Stimulated activated CD8-positive, alpha-beta memory T cell treated with anti-CD3 and anti-CD28 coated beads, Interleukin-12 subunit alpha, Interleukin-12 subunit beta, amount 100 ng/mL, for 24 hours (primary cell): ENCODE data around the gene KCNK10.

Experiments used
- DNase-seq: peaks from one replicate; pipeline ENCODE4 v3.0.0-alpha.2; 2020; ENCODE audit errors: extremely low read depth

KCNK10 gene

DNA sequence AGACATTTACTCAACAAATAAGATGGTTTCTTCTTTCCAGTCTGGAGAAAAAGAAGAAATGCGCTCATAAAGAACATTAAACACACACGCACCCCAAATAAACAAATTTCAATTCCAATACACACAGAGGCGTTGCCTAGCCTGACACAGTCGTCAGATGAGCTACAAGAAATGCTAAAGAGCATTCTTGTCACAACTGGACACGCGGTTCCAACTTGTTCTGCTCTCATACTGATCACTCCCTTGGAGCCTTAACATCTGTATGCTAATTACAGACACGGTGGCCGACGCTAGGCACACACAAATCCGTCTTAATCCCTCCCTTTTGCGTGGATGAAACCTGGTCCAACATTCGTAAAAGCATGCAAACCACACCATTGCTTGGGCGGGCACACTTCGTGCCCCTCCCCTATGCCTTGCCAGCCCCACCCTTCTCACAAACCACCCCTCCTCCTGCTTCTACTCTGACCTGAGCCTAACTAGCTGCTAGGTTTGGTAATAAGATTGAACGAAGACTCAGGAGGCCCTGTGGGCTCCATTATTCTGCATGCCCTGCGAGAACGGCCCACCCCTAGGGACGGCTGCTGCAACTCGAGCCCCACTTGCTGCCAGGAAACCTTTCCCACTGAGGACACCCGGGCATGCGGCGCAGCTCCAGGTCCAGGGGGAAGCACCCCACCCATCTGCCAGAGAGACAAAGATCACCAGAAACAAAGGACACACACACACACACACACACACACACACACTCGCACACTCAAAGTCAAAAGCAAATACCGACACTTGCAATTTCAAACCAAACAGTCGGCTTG, 1.2 kb downstream of the KCNK10 start:
- DNase-seq = no peak

DNA sequence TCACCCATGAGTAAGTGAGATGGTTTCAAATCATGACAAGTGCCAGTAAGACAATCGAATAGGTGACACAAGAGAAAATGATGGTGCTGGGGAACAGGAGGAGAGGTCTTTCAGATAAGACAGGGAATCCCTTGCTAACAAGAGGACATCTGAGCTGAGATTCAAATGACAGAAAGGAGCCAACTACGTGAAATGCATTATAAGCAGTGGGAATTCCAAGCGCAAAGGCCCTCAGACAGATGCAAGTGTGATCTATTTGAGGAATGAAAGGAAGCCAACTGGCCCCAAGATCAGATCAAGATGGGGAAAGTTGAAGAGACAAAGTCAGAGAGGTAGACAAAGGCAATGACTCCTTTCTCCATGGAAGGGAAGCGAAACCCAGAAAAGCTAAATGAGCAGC, 4.7 kb downstream of the KCNK10 start:
- DNase-seq = no peak

DNA sequence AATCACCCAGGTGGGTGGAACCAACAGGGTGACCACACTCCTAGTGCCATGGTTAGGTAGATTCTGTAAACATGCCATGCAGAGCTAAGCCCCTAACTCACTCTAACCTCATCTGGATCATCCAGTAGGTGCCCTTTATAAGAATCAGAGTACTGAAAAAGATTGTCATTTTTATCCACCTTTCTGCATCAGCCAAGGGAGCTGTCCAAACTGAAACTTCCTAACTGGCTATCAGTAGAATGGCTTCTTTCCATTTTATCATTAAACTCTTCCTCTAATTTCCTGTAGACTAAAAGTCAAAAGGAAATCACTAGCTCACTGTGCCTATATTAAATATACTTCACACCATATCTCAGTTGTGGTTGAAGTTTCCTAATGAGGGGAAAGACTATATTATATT, 6.5 kb downstream of the KCNK10 start:
- no peak for DNase-seq

DNA sequence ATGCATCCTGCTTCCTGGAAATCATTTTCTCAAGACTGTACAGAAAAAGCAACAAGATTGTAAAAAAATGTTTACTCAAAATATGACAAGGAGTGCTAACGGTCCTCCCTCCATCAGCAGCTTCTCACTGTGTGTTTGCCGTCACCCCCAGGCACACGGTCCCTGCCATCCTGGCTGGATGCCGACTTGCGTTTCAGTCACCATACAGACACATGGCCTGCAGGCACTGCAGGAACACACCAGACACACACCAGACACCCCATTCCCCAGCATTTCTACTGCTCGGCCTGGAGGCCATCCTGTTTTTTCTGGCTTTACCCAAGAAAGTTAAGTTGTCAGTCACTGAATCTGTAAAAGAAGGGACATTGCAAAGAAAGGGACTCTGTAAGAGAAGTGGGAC, 10.8 kb downstream of the KCNK10 start:
- no peak for DNase-seq

DNA sequence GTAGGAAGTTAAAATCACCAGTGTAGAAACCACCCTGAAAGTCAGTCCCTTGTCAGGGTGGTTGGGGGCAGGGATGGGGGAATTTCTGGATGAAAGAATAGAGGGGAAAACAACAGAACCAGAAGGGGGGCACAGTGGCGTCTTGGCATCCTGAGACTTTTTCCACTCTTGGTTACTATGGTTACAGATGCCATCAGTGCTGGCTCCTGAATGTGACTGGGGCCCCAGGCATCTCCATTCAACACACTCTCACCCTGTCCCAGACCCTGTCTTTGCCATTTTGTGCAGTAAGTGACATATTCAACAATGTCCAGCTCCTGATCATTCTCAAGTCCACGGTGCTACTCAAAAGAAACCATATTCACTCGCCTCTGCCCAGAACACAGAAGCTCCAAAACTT, 11.3 kb downstream of the KCNK10 start:
- no peak for DNase-seq

DNA sequence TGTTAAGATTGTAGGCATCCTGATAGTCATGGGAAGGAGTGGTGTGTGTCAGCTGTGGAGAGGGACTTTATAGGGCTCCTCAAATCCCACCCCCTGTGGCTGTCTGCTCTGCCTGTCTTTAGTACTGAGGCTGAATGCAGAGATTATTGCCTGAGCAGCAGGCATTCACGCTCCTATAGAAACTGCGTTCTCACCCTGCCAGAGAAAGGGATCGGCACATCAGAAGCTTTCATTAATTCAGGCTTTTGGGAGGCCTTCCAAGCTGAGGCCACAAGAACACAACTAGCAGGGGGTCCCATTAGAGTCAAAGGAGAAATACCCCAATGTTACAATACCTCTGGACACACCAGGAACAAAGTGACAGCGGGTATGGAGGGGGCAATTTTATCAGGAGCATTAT, 12.6 kb downstream of the KCNK10 start:
- DNase-seq = no peak

DNA sequence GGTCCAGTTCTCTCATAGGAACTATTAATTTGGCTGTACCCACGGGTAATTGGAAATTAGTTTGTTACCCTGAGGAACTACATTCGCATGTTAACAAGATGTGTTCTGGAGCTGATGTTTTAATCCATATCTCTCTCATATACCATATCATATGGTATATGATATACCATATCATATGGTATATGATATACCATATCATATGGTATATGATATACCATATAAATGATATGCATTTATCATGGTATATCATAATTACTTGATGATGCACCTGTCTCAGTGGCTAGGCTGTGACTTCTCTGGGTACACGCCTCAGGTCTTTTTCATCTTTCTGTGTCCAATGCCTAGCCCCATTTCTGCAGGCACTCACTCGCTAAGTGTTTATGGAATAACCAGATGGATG, 13.0 kb downstream of the KCNK10 start:
- DNase-seq = no peak

DNA sequence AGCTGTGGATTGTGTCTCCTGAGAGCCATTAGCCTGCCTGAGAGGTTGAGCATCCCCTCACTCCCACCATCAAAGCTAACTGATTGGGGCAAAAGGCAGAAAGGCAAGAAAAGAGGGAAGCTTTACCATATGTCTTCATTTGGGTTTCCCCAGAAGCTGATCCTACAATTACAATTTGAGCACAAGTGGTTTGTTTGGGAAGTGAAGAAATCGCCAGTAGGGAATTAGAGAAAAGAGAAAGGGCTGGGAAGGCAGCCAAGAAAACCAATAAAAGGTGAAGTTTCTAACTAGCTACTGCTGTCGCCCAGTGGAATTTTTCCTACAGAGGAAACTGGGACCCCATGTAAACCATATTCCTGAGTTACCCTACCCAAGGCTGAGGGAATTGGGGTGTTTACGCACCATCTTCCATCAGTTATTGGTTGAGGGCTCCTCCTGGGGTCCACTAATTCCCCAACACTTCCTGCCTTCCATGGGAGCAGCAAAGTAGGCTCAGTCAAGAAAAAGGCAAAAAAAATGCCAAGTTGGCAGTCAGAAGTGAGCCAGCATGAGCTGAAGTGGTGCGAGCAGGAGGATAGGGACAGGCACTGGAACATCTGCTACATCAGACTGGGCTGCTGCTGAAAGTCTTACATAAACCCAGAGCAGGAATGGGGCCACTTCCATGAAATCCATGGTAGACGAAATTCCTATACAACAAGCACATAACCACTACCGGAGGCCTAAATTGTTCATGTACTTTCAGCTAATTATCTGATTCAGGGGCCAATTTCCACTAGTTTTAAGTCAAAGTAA, 17.3 kb downstream of the KCNK10 start:
- DNase-seq = no peak

DNA sequence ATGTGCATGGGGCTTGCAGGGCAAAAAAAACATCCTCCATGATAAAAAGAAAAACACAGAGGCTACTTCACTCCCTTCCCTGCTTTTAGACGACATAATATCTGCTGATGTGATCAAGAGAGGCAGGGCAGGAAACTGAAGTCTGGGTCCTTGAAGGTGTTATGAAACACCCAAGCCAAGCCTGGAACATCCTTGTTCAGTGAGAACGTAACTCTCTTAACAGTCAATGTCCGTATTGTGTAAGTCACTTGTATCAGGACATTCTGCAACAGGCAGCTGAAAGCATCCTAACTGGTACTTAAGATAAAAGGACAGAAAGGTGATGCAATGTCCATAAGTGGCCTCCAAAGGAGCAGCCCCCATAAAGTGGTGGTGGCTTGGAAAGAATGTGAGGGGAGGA, 20.0 kb downstream of the KCNK10 start:
- DNase-seq = no peak

DNA sequence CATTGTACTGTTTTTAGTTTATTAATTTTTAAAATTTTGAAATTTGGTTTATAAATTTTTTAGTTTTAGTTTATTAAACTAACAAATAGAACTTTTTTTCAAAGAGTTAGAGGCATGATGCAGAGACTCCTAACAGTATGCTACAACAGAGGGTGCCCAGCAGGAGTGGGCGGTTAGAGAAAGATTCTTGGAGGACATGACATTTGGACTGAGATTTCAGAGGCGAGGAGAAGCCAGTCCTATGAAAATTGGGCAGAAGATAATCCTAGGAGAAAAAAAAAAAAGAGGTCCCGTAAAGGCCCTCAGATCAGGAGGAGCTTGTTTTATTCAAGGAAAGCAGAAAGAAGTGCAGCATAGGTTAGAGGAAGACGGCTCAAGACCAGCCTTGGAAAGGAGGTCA, 21.7 kb downstream of the KCNK10 start:
- no peak for DNase-seq

DNA sequence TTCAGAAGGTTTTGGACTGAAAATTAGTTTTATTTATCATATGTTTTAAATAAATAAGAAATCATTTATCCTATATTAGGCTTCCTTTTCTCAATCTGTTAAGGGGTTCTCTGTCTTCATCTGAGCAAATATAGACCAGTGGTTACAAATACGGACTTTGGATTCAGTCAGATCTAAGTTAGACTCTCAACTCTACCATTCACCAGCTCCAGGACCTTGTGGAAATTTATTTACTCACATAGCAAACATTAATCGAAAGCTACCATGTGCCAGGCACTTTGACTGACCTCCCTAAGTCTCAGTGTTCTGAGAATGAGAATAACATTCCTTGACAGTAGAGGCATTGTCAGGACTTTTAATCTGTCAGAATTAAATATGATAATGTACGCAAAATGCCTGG, 22.3 kb downstream of the KCNK10 start:
- DNase-seq = no peak

DNA sequence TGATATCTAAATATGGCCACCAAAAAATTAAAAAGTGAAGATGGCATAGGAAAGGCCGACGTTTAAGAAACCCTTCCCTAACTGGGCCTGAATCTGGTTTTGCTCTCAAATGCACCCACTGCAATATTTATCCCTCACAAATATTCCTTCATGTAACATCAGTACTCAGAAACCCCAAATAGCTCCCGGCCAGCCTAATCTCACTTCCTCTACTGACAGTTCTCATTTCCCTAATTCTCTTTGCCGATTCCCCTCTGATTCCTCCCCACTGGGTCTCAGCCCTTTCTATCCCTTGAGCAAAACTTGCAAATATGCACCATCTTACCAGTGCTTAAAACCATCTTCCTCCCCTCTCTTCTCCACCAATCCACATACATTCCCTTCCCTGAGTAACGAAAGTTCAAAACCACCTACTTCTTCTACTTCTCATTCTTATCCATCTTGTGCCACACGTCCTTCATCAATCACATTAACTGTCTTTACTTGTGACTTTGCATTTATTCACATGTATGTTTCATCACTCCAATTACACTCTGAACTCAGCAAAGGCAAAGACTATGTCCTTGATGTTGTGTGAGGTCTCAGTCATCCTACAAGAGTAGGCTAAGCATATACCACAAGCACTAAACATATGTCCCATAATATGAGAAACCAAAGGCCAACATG, 23.1 kb downstream of the KCNK10 start:
- no peak for DNase-seq

DNA sequence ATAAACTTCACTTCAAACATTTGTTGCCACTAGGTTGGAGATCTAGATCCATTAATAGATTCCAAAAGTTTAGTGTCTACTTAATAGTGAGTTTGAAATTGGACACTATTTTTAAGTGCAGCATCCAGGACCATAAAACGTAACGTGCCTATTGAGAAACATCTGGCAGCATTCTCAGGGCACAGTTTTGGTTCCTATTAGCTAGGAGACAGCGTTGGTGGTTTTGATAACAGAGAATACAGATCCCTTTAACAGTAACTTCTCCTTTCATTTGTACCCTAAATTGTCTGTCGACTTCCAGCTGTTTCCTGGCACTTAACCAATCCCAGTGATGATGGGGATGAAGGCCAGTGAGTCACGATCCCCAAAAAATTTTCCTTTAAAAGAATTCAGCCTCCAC, 25.8 kb downstream of the KCNK10 start:
- no peak for DNase-seq

DNA sequence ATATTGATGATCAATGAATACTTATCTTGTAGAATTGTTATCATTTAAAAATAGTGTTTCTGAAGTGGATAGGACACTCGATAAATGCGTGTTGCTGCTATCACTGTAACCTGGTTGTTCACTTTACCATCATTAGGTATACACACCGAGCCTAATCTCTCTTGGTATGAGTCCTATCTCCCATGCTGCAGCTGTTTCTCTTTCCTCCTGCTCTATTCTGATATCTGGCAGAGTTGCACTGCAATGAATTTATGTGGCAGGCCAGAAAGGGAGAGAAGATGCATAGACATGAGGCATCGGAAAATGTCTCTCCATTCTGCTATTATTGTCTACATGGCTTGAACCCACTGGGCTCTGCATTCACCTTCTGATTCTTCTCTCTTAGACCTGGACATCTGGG, 26.7 kb downstream of the KCNK10 start:
- DNase-seq = no peak

DNA sequence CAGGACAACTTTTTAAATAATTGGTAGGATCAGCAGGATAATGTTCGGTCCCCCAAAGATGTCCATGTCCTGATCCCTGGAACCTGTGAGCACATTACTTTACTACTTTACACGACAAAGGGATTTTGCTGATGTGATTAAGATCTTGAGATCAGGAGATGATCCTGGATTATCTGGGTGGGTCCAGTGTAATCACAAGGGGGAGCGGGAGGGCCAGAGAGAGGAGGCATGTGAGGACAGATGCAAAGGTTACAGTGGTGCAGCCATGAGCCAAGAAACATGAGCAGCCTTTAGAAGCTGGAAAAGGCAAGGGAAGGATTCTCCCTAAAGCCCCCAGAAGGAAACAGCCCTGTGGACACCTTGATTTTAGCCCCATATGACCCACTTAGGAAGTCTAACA, 33.1 kb downstream of the KCNK10 start:
- DNase-seq = no peak

DNA sequence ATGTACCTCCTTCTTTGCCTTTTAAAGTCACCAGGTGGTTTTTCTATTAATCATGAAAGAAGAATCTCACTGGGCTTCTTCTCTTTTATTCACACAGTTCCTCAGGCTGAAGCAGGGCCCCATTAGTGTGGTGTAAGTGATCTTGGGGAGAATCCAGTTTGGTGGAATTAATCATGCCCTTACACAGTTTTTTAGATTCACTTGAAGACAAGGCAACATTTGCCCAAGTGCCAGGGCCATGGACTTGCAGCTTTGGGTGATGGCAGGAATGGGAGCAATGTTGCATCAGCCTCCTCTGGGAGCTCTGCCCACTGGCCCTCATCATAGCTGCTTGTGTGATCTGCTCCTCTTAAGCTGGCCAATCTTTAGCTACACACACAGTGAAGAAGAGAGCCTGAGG, 33.8 kb downstream of the KCNK10 start:
- DNase-seq = no peak

DNA sequence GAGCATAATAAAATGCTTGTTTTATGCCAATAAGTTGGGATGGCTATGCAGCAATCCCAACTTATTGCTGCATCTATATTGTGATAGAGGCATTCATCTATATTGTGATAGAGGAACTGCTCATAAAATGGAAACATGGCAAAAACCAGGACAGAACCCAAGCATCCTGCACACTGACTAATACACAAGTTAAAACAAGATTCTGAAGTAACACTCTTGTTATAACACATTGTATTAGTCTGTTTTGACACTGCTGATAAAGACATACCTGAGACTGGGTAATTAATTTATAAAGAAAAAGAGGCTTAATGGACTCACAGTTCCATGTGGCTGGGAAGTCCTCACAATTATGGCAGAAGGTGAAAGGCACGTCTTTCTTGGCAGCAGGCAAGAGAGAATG, 36.8 kb downstream of the KCNK10 start:
- no peak for DNase-seq

DNA sequence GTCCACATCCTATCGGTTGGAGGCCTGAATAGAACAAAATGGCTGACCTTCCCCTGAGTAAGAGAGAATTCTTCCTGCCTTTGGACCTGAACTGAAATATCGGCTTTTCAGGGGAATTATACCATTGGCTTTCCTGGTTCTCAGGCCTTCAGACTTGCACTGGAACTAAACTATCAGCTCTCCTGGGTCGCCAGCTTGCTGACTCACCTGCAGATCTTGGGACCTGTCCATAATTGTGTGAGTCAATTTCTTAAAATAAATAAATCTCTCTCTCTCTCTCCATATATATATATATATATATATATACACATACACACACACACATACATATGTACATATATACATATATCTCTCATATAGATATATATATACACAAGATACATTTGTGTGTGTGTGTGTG, 41.6 kb downstream of the KCNK10 start:
- DNase-seq = no peak

DNA sequence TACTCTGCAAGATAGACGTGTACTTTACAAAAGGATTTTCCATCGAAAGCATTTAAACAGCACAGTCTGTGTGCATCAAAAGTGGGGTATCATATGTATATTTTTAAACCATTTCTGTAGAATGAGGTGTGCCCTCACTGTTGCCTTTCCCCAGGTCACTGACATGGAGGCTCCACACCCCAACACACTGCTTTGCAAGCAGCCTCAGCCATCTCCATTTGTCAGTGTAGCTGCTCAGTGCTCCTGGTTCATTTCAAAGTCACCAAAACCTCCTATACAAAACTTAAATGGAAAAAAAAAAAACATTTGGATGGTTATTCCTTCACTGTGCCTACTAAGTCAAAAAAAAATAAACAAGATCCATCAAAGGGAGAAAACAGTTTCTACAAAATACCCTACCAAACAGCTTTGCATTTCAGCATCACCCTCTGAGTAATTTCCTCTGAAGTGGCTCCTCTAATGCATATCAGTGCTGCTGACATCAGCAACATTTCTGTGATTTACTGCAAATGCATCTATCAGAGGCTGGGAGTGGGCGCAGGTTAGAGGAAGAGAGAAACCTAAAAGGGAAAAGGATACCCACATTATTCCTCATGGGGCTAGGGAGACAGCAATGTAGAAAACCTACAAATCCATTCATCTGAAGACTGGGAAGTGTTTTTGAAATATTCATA, 46.0 kb downstream of the KCNK10 start:
- no peak for DNase-seq

DNA sequence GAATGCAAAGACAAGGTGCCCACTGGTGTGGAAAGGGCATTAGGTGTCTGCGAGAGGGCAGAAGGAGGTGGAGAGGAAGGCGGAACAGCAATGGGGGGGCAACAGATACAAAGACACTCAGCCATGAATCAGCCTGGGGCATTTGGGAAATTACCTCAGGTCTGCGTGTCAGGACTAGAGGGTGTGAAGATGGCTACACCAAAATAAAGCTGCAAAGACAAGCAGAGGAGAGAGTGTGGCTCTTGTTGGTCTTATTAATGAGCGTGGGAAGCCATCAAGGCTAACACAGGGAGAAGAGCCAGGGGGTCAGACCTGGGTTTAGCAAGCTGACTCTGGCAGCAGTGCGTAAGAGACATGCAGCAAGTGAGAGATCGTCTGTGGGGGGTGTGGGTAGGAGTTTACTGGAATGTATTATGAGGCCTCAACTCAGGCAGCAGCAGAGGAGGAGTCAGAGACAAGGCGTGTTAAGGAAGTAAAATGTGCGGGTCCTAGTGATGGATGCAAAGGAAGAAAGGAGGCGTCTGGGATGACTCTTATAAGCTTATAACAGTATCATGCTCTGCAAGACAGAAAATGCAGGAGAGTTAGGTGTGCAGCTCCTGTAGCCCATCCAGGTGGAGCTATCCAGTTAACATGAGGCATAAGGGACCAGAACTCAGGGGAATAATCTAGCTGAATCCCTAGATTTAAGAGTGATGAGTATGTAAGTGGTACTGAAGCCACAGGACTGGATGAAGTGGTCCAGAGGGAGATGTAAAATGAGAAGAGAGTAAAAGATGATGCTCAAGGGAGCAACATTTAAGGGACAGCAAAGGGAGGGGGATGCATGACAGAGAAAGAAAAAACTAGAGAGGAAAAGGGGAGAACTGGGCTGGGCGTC, 50.4 kb downstream of the KCNK10 start:
- no peak for DNase-seq

DNA sequence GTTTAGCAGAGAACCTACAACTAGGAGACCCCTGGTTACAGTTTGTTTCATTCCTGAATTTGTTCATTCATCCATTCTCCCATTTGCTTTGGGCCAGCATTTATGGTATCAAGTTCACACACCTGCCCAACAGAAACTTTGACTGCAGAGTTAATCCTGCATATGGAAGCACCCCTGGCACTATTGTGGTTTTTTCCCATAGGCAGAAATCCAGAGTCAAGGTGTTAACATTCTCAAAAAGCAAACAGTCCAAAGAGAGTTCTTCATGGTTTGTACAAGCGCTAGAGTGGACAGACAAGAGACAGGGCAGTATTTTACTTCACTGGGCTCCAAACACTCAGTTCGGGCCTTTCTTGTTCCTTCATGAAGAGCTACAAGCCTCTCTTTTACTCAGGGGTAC, 51.9 kb downstream of the KCNK10 start:
- DNase-seq = no peak
